Body of pancreas (tissue), 4 donors: ENCODE measurements around the gene FAS.

Source experiments
- POLR2A ChIP-seq, 3 donors: fragments of 450-650 bp; IDR thresholded peaks; one replicate each; pipeline ENCODE4 v1.6.1; 2016; ENCODE audit warnings: antibody characterized with exemption in 3 of 3, mild to moderate bottlenecking in 2 of 3
- TF ChIP-seq, protein P1 (sequence below), 7 experiments: fragments of 450-650 bp in 4 of 7; fragments of 200-600 bp in 3 of 7; sonication (generic) in 3 of 7; IDR thresholded peaks; one replicate each; pipeline ENCODE4 v1.5.1; 2016 to 2019; ENCODE audit warnings: antibody characterized with exemption in 7 of 7

DNA sequence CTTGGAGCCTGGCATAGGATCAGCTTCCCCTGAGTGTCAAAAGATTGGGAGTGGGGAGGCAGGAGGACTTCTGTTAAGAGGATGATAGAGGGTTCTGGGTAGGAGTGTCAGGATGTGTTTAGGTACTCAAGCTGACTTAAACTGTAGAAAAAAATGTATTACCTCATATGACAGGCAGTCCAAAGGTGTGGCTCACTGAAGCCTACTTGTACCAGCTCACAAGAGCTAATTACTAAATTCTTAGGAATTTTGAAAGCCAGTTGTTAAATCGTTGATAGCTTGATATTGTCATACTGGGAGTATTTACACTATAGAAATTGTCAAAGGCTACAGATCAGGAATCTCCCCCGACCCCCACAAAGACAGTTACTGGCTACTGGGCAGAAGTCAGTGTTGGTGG is 32.1 kb downstream of the FAS start:
- TF ChIP-seq, protein P1, sequence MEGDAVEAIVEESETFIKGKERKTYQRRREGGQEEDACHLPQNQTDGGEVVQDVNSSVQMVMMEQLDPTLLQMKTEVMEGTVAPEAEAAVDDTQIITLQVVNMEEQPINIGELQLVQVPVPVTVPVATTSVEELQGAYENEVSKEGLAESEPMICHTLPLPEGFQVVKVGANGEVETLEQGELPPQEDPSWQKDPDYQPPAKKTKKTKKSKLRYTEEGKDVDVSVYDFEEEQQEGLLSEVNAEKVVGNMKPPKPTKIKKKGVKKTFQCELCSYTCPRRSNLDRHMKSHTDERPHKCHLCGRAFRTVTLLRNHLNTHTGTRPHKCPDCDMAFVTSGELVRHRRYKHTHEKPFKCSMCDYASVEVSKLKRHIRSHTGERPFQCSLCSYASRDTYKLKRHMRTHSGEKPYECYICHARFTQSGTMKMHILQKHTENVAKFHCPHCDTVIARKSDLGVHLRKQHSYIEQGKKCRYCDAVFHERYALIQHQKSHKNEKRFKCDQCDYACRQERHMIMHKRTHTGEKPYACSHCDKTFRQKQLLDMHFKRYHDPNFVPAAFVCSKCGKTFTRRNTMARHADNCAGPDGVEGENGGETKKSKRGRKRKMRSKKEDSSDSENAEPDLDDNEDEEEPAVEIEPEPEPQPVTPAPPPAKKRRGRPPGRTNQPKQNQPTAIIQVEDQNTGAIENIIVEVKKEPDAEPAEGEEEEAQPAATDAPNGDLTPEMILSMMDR (IDR thresholded peaks at IDR 0.05): no peak
- no peak for TF ChIP-seq POLR2A (IDR thresholded peaks at IDR 0.05)
